HT1080 (cell line): ENCODE measurements around the gene CPXM2. TPM values are rescaled to one million over a fixed set of nuclear protein-coding genes. Genes with fewer than 3 reads are reported as not detected.
"Not testable (repeated sequence)": the region's sequence is repeated elsewhere in the genome, so short reads cannot be mapped to it uniquely, and the experiment has no call there.

ENCODE experiments used
- DNase-seq: peaks from one replicate; pipeline ENCODE4 v3.0.0-alpha.2; 2015; ENCODE audit warnings: low read depth
- total RNA-seq: library from RNA; depleted of rRNA; stranded (reverse); fragments of >200 nt; shearing (Covaris generic); gene quantifications from 2 replicates; pipeline ENCODE4 v1.2.3, GENCODE V29; 2014

CPXM2 gene
- total RNA-seq, 1 experiment from 2014 or later, result 0.08 TPM

- no peak for DNase-seq
Observed at GRCh38 chr10:123746520-123746919, 145.1 kb downstream of the CPXM2 start.

- DNase-seq, result no peak
Observed at GRCh38 chr10:123746061-123746460, 145.5 kb downstream of the CPXM2 start.

- DNase-seq, result no peak
Observed at GRCh38 chr10:123744224-123744536, 147.4 kb downstream of the CPXM2 start.

- no peak for DNase-seq
Observed at GRCh38 chr10:123743441-123744223, 148.0 kb downstream of the CPXM2 start.

GRCh38 chr10:123742751-123743440, 148.7 kb downstream of the CPXM2 start:
- DNase-seq, result no peak

GRCh38 chr10:123741711-123742110, 149.9 kb downstream of the CPXM2 start:
- no peak for DNase-seq

GRCh38 chr10:123741146-123741545, 150.5 kb downstream of the CPXM2 start:
- DNase-seq, result no peak

GRCh38 chr10:123736917-123737316, 154.7 kb downstream of the CPXM2 start:
- DNase-seq, result not testable (repeated sequence)

- no peak for DNase-seq
Observed at GRCh38 chr10:123729523-123729922, 162.1 kb downstream of the CPXM2 start.

GRCh38 chr10:123726836-123727235, 164.8 kb downstream of the CPXM2 start:
- no peak for DNase-seq

- DNase-seq, result no peak
Observed at GRCh38 chr10:123726381-123726780, 165.2 kb downstream of the CPXM2 start.

- no peak for DNase-seq
Observed at GRCh38 chr10:123724747-123725146, 166.9 kb downstream of the CPXM2 start.

- no peak for DNase-seq
Observed at GRCh38 chr10:123722351-123722750, 169.3 kb downstream of the CPXM2 start.

- DNase-seq, result no peak
Observed at GRCh38 chr10:123721441-123722049, 170.1 kb downstream of the CPXM2 start.

GRCh38 chr10:123720536-123720935, 171.1 kb downstream of the CPXM2 start:
- no peak for DNase-seq

GRCh38 chr10:123718544-123719060, 173.0 kb downstream of the CPXM2 start:
- DNase-seq, result no peak

- DNase-seq, result no peak
Observed at GRCh38 chr10:123717336-123717735, 174.3 kb downstream of the CPXM2 start.

GRCh38 chr10:123715546-123715945, 176.1 kb downstream of the CPXM2 start:
- DNase-seq, result no peak

- DNase-seq, result no peak
Observed at GRCh38 chr10:123706236-123706635, 185.4 kb downstream of the CPXM2 start.

- no peak for DNase-seq
Observed at GRCh38 chr10:123704812-123705211, 186.8 kb downstream of the CPXM2 start.

GRCh38 chr10:123704076-123704475, 187.5 kb downstream of the CPXM2 start:
- DNase-seq, result no peak

GRCh38 chr10:123703195-123703790, 188.3 kb downstream of the CPXM2 start:
- no peak for DNase-seq
